Measurements from ENCODE around the gene SERPINA3.

SERPINA3 gene

GRCh38 chr14:94612580-94613554 lies 676 bp downstream of the SERPINA3 start:
- DNase-seq (ENCODE audit: low read depth in 1 of 2, low spot score in 1 of 2), result no peak

- no peak for DNase-seq (ENCODE audit: low read depth in 1 of 2, low spot score in 1 of 2)
Measured at GRCh38 chr14:94613720-94614644, 1.8 kb downstream of the SERPINA3 start.

DNA sequence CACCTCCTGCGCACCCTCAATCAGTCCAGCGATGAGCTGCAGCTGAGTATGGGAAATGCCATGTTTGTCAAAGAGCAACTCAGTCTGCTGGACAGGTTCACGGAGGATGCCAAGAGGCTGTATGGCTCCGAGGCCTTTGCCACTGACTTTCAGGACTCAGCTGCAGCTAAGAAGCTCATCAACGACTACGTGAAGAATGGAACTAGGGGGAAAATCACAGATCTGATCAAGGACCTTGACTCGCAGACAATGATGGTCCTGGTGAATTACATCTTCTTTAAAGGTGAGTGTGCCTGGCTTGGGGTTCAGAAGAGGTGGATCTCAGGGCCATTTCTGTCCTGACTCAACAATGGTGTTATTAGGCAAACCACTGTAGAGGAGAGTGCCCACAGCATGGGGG lies 2.6 kb downstream of the SERPINA3 start:
- DNase-seq (ENCODE audit: low read depth in 1 of 2, low spot score in 1 of 2), result no peak

GRCh38 chr14:94615254-94615653 lies 3.1 kb downstream of the SERPINA3 start:
- no peak for DNase-seq (ENCODE audit: low read depth in 1 of 2, low spot score in 1 of 2)

DNA sequence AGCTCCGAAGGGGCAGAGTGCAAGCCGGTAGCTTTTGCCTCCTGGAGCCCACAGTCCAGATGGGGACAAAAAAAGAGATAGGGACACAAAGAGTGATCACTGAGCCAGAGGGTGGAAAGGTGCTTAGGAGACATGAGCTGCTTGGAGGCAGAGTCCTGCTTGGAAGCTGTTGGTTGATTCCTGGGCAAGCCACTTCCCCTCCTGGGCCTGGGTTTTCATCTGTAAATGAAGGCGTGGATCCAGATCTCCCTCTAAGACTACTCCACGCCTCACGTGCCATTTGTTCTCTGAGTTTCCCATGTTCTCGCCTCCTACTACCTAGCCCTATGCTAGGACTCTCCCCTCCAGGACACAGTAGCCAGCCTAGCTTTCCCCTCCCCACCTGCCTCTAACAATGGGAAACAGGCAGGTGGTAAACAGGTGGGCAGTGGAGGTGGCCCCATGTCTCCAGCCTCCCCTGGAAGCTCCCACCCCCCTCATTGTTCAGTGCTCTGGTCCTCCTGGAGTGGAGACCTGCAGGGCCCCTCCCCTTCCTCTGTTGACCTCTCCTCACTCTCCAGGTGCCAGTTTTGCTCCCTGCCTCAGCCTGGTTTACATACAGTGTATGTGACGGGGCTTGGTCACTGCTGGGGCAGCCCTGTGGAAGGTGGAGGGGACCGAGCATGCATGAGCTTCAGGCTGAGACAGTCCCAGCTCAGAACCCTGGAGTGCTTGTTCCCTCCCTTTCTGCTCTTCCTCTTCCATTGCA lies 3.8 kb downstream of the SERPINA3 start:
- DNase-seq (ENCODE audit: low read depth in 1 of 2, low spot score in 1 of 2), result no peak

DNA sequence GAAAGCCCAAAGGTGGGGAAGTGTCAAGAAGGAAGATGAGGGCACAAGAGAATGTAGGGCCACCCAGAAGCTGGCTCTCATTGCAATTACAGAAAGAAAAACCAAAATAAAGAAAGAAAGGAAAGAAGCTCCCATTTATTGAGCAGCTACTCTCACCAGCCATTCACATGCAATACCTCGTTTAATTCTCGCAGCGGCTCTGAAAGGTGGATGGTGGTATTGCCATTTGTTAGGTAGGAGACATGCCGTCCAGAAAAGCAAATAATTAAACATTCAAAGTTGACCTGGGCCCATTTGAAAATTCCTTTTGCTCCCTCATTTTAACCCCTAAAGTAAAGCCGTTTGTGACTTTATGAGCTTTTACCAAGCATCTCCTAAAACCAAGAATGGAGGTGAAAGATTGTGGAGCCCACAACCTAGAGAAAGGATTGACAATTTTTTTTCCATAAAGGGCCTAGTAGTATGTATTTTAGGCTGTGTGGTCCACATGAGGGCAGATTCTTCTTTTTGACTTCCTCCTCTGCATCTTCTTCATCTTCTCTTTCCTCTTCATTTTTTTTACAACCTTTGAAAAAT lies 5.3 kb downstream of the SERPINA3 start:
- DNase-seq (ENCODE audit: low read depth in 1 of 2, low spot score in 1 of 2), result no peak

DNA sequence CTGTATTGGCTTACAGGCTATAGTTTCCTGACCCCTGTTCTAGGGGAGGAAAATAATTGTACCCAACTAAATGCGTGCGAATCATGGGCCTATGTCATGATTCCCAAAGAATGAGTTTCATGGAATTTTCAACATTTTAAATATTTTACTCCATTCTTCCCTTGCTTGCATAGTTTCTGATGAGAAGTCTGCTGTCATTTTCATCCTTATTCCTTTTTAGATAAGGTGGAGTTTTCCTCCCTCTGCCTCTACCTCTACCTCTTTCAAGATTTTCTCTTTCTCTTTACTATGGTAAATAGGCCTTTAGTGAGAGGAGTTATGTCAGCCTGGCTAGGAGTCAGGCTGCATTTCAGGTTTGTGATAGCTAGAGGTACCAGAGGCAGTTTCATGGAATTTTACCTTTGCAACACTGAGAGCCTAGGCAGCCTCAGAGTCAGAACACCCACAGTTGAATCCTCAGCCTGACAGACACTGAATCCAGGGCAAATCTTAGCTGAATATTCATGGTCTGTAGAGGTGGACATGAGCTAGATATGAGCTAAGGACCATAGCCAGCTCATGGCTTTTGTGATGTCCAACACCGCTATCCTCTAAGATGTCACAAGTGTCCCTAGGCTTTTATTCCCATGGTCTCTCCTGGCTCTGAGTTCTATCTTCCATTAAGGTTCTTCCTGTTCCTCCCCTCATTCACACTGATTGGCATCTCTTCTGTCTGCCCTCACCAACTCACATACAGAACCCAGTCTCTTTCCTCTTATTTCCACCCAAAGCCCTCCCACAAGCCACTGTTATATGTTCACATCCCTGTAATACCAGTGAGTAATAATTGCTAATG lies 6.0 kb downstream of the SERPINA3 start:
- DNase-seq (ENCODE audit: low read depth in 1 of 2, low spot score in 1 of 2), result no peak

DNA sequence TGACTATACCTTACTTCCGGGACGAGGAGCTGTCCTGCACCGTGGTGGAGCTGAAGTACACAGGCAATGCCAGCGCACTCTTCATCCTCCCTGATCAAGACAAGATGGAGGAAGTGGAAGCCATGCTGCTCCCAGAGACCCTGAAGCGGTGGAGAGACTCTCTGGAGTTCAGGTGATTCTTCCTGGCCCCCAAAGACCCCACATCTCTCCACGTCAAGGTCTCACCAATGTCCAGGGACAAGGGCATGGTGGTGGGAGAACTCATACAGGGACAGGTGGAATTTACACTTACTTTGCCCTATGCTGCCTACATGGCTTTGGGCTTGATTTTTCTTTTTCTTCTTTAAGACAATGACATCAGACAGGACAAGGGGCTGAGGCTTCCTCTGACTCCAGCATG lies 7.1 kb downstream of the SERPINA3 start:
- no peak for DNase-seq (ENCODE audit: low read depth in 1 of 2, low spot score in 1 of 2)

DNA sequence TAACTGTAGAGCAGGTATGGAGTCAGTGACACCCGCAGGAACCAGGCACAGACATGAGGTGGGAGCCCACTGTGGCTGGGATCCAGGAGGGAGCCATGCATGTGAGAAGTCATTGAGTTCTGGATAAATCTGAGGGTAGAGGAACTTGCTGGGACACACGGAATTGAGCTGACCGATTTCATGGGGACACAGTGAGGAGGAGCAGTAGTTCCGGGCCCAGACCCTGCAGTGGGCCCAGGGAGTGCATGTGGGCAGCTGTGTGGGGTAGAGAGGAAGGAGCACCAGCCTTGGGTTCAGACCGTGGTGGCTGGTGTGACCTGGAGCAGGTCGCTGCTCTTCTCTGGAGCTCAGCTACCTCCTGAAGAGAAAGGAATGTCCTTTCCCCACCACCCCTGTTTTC lies 8.4 kb downstream of the SERPINA3 start:
- DNase-seq (ENCODE audit: low read depth in 1 of 2, low spot score in 1 of 2), result no peak

GRCh38 chr14:94621358-94622134 lies 9.4 kb downstream of the SERPINA3 start:
- DNase-seq (ENCODE audit: low read depth in 1 of 2, low spot score in 1 of 2), result no peak

- no peak for DNase-seq (ENCODE audit: low read depth in 1 of 2, low spot score in 1 of 2)
Measured at GRCh38 chr14:94622653-94623421, 10.6 kb downstream of the SERPINA3 start.

DNA sequence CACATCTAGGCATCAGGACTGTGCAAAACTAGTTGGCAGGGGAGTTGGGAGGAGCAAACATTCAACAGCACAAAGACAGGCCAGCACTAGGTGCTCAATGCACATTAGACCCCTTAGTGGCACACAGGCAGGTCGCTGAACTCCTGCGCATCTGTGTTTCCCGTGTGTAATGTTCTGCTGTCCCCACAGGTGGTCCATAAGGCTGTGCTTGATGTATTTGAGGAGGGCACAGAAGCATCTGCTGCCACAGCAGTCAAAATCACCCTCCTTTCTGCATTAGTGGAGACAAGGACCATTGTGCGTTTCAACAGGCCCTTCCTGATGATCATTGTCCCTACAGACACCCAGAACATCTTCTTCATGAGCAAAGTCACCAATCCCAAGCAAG lies 11.2 kb downstream of the SERPINA3 start:
- no peak for DNase-seq (ENCODE audit: low read depth in 1 of 2, low spot score in 1 of 2)

DNA sequence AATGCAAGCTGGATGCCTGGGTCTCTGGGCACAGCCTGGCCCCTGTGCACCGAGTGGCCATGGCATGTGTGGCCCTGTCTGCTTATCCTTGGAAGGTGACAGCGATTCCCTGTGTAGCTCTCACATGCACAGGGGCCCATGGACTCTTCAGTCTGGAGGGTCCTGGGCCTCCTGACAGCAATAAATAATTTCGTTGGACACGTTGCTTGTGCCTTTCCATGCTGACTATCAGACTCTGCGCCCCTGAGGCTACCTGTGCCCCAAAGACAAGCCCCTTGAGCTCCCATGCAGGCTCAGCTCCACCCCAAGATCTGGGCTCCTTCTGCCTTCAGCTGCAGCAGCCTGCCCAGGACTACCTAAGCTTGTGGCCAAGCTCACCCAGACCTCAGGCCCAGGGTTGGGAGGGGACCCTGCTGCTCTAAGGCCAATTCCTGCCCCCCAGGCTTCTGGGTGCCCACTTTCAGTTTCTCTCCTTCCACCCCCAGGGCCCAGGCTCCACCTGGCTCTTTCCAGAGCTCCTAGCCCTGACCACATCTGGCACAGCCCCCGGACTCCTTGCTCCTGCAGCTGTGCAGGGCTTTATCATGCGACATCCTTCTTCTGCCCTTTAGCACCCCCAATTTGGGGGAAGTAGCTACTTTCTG lies 11.8 kb downstream of the SERPINA3 start:
- no peak for DNase-seq (ENCODE audit: low read depth in 1 of 2, low spot score in 1 of 2)

GRCh38 chr14:94624537-94625352 lies 12.6 kb downstream of the SERPINA3 start:
- DNase-seq (ENCODE audit: low read depth in 1 of 2, low spot score in 1 of 2), result no peak

- DNase-seq (ENCODE audit: low read depth in 1 of 2, low spot score in 1 of 2), result no peak
Measured at GRCh38 chr14:94625353-94625635, 13.1 kb downstream of the SERPINA3 start.

GRCh38 chr14:94628578-94628977 lies 16.4 kb downstream of the SERPINA3 start:
- DNase-seq (ENCODE audit: low read depth in 1 of 2, low spot score in 1 of 2), result no peak

DNA sequence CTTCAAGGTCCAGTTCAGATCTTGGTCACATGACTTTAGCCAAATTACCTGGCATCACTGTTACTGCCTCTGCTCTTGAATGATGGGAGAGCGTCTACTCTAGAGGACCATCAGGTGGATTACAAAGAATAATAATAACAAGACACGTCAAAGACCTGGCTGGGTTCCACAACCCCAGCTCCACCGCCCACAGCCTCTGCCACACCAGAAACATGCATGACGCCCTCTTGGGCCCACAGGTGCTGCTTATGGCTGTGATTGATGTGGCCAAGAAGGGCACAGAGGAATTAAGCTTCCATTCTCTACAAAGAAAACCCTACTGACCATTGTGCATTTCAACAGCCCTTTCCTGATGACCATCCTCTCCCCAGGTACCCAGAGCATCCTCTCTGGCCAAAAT lies 18.2 kb downstream of the SERPINA3 start:
- DNase-seq (ENCODE audit: low read depth in 1 of 2, low spot score in 1 of 2), result no peak

All from stimulated activated CD4-positive, alpha-beta T cell treated with anti-CD3 and anti-CD28 coated beads, Interleukin-15, amount 100 ng/mL, for 1 hour (primary cell).